Central memory CD4-positive, alpha-beta T cell (primary cell): ENCODE data around the gene ACSS1.

Source experiments
- DNase-seq: peaks from one replicate; pipeline ENCODE4 v3.0.0; 2022

The ACSS1 gene

GRCh38 chr20:24970030-24970553 is 87.8 kb downstream of the ACSS1 start:
- DNase-seq, result no peak

GRCh38 chr20:24969186-24970029 is 88.5 kb downstream of the ACSS1 start:
- no peak for DNase-seq

- DNase-seq, result no peak
Measured at GRCh38 chr20:24968278-24968800, 89.6 kb downstream of the ACSS1 start.

- DNase-seq, result no peak
Measured at GRCh38 chr20:24966317-24967012, 91.5 kb downstream of the ACSS1 start.

GRCh38 chr20:24965065-24965919 is 92.6 kb downstream of the ACSS1 start:
- DNase-seq, result no peak

GRCh38 chr20:24964506-24964840 is 93.5 kb downstream of the ACSS1 start:
- DNase-seq, result no peak

- no peak for DNase-seq
Measured at GRCh38 chr20:24963672-24964505, 94.0 kb downstream of the ACSS1 start.

- no peak for DNase-seq
Measured at GRCh38 chr20:24962510-24962909, 95.4 kb downstream of the ACSS1 start.

- no peak for DNase-seq
Measured at GRCh38 chr20:24962182-24962492, 95.8 kb downstream of the ACSS1 start.

- DNase-seq, result no peak
Measured at GRCh38 chr20:24961384-24962181, 96.4 kb downstream of the ACSS1 start.

GRCh38 chr20:24960861-24961260 is 97.1 kb downstream of the ACSS1 start:
- DNase-seq, result peak; percentile 43

GRCh38 chr20:24960302-24960801 is 97.6 kb downstream of the ACSS1 start:
- no peak for DNase-seq

- no peak for DNase-seq
Measured at GRCh38 chr20:24959591-24960301, 98.2 kb downstream of the ACSS1 start.

GRCh38 chr20:24958506-24959385 is 99.2 kb downstream of the ACSS1 start:
- DNase-seq, result no peak

- no peak for DNase-seq
Measured at GRCh38 chr20:24957326-24958016, 100.5 kb downstream of the ACSS1 start.
